Hepatocyte (in vitro differentiated cells): ENCODE results near the gene ZNF865. TPM values are rescaled to one million over a fixed set of nuclear protein-coding genes. Genes with fewer than 3 reads are reported as not detected.
A peak's percentile ranks its signal among the peaks of the same experiment; 100 is the strongest.

Source experiments
- DNase-seq: peaks from one replicate; pipeline ENCODE4 v3.0.0-alpha.2; 2016; ENCODE audit warnings: low spot score
- H2AFZ ChIP-seq: fragments of 200-600 bp; sonication (generic); 2 replicates; pipeline ENCODE4 v1.6.0; 2016; ENCODE audit warnings: antibody characterized with exemption, mild to moderate bottlenecking
- H3K27ac ChIP-seq: fragments of 200-600 bp; sonication (generic); 2 replicates; pipeline ENCODE4 v1.5.1; 2016; ENCODE audit warnings: mild to moderate bottlenecking
- H3K27me3 ChIP-seq: fragments of 200-600 bp; sonication (generic); 2 replicates; pipeline ENCODE4 v1.6.1; 2016
- H3K36me3 ChIP-seq: fragments of 200-600 bp; sonication (generic); replicated peaks from 2 replicates; pipeline ENCODE4 v1.5.1; 2016; ENCODE audit warnings: low read depth; ENCODE audit not compliant: insufficient read depth
- H3K4me1 ChIP-seq: fragments of 200-600 bp; sonication (generic); 2 replicates; pipeline ENCODE4 v1.5.1; 2016; ENCODE audit warnings: mild to moderate bottlenecking, moderate library complexity; ENCODE audit not compliant: insufficient read depth
- H3K4me2 ChIP-seq: fragments of 200-600 bp; sonication (generic); 2 replicates; pipeline ENCODE4 v1.6.0; 2016
- H3K4me3 ChIP-seq: fragments of 200-600 bp; sonication (generic); 2 replicates; pipeline ENCODE4 v1.5.1; 2016; ENCODE audit warnings: mild to moderate bottlenecking
- H3K79me2 ChIP-seq: fragments of 200-600 bp; sonication (generic); 2 replicates; pipeline ENCODE4 v1.6.0; 2017; ENCODE audit warnings: mild to moderate bottlenecking
- H3K9me2 ChIP-seq: fragments of 200-600 bp; sonication (generic); replicated peaks from 2 replicates; pipeline ENCODE4 v1.6.0; 2017; ENCODE audit warnings: mild to moderate bottlenecking; ENCODE audit not compliant: insufficient read depth
- H3K9me3 ChIP-seq: fragments of 200-600 bp; sonication (generic); 2 replicates; pipeline ENCODE4 v1.5.1; 2016; ENCODE audit warnings: low read depth, mild to moderate bottlenecking
- H4K20me1 ChIP-seq: fragments of 200-600 bp; sonication (generic); 2 replicates; pipeline ENCODE4 v1.6.0; 2016; ENCODE audit warnings: mild to moderate bottlenecking; ENCODE audit not compliant: insufficient read depth, poor library complexity, severe bottlenecking
- EZH2 ChIP-seq: fragments of 200-600 bp; sonication (generic); IDR thresholded peaks from 2 replicates; pipeline ENCODE4 v1.6.1; 2016; ENCODE audit warnings: antibody characterized with exemption, mild to moderate bottlenecking, borderline replicate concordance
- EZH2phosphoT487 ChIP-seq: fragments of 200-600 bp; sonication (generic); IDR thresholded peaks from one replicate; pipeline ENCODE4 v1.6.1; 2018; ENCODE audit warnings: antibody characterized with exemption, mild to moderate bottlenecking, low read depth, moderate library complexity; ENCODE audit not compliant: unreplicated experiment, severe bottlenecking
- WGBS: methylation state at CpG from one replicate; pipeline ENCODE4 v1.1.6; 2016; ENCODE audit warnings: low lambda C conversion rate; ENCODE audit errors: missing lambda C conversion rate; 5-methylcytosine and 5-hydroxymethylcytosine counted together
- polyA plus RNA-seq: library from polyadenylated mRNA; unstranded; fragments of >200 nt; fragmentation: Nextera tagmentation; extraction: Ambion mirVana; gene quantifications from 2 replicates; pipeline ENCODE4 v1.2.1, GENCODE V29; 2016
- total RNA-seq: library from RNA; depleted of rRNA; stranded (reverse); fragments of >200 nt; gene quantifications from 2 replicates; pipeline ENCODE4 v1.2.3, GENCODE V29; 2014
- TF ChIP-seq, protein P1 (sequence below): fragments of 200-600 bp; sonication (generic); IDR thresholded peaks from 2 replicates; pipeline ENCODE4 v1.5.1; 2016; ENCODE audit warnings: antibody characterized with exemption, mild to moderate bottlenecking; ENCODE audit not compliant: poor library complexity

Gene ZNF865
- total and polyA plus RNA-seq, 2 experiments from 2014 or later, result 1.7 to 3.0 TPM

DNA sequence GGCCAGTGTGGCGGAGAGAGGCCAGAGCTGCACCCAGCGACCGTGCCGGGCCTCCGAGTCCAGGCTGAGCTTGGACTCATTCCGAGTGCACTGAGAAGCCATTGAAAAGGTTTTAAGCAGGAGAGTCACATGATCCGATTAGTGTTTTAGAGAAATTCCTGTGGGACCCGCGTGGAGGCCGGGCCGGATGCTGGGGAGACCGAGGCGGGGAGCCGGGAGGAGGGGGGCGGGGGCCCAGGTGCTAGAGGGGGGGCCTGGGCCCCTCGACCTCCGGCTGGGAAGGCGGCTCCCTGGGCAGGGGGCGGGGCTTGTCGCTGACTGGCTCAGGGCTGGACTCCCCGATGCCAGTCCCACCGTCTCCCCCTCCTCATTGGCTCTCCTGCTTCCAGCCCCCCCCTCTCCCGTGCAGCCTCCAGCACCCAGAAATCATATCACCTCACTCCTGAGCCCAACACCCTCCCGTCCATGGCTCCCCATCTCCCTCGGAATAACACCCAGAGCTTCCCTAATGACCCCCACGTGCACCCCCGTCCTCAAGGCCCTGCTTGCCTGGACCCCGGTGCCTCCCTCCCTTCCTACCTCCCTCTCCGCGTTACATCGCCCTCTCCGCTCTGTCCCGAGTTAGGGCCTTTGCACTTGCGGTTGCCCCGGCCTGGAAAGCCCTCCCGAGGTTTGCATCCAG, 19.6 kb upstream of the ZNF865 start:
- peaks cover 13% of the 10 kb centered on the region for H3K4me1 ChIP-seq
- H3K9me3 ChIP-seq, result no peaks in the 10 kb centered on the region
- H2AFZ ChIP-seq, result peak overlapping the region; percentile 66
- H3K79me2 ChIP-seq, result peaks cover 6% of the 10 kb centered on the region
- no peaks in the 10 kb centered on the region for H3K9me2 ChIP-seq
- no peaks in the 10 kb centered on the region for H3K27me3 ChIP-seq
- DNase-seq, result peak; percentile 93
- peak overlapping the region; percentile 85 for H3K27ac ChIP-seq
- WGBS, result 5% methylated on average over 25 of the region's 36 CpGs
- H4K20me1 ChIP-seq, result no peaks in the 10 kb centered on the region
- TF ChIP-seq, protein P1, sequence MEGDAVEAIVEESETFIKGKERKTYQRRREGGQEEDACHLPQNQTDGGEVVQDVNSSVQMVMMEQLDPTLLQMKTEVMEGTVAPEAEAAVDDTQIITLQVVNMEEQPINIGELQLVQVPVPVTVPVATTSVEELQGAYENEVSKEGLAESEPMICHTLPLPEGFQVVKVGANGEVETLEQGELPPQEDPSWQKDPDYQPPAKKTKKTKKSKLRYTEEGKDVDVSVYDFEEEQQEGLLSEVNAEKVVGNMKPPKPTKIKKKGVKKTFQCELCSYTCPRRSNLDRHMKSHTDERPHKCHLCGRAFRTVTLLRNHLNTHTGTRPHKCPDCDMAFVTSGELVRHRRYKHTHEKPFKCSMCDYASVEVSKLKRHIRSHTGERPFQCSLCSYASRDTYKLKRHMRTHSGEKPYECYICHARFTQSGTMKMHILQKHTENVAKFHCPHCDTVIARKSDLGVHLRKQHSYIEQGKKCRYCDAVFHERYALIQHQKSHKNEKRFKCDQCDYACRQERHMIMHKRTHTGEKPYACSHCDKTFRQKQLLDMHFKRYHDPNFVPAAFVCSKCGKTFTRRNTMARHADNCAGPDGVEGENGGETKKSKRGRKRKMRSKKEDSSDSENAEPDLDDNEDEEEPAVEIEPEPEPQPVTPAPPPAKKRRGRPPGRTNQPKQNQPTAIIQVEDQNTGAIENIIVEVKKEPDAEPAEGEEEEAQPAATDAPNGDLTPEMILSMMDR, result no peak
- TF ChIP-seq EZH2phosphoT487, result no peak
- no peaks in the 10 kb centered on the region for H3K36me3 ChIP-seq
- H3K4me2 ChIP-seq, result peak overlapping the region; percentile 75
- H3K4me3 ChIP-seq, result peak overlapping the region; percentile 23

DNA sequence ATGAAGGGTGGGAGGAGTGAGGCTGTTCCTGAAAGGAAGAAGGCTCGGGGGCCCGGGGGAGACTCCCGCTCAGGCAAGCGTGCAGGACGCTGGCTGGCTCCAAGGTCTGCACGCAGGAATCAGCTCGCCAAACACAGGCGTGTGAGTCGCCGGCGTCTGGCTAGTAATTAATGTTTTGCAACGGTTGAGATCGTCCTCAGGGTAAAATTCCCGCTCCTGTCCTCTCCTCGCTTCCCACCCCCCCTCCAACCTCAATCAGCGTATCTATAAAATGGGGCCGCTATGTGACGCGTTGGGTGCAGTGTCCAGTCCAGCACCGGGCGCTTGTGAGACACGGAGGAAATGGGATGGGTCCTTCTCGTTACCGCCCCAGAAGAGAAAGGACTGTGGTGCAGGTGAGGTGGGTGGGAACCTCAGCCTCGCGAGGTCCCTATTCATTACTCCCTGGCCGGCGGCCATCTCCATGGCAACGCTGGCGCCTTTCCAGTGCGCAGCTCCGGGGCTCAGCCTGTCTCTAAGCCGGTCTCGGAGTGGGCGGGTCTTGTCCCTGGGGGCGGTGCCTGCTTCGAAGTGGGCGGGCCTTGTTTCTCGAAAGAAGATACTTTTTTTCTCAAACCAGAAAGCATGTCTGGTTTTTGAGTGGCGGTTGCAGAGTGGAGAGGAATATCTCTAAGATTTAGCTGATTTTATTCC, 18.3 kb upstream of the ZNF865 start:
- peaks cover 7% of the 10 kb centered on the region for H3K4me1 ChIP-seq

DNA sequence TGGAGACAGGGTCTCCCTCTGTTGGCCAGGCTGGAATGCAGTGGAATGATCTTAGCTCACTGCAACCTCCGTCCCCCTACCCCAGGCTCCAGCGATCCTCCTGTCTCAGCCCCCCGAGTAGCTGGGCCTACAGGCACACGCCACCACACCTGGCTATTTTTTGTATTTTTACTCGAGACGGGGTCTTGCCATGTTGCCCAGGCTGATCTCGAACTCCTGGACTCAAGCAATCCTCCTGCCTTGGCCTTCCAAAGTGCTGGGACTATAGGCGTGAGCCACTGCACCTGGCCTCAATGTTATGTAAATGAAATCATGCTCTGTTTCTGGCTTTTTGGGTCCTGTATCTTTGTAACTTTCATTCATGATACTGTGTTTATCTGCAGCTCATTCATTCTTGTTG, 16.7 kb upstream of the ZNF865 start:
- no peaks in the 10 kb centered on the region for H3K27me3 ChIP-seq
- no peaks in the 10 kb centered on the region for H3K9me3 ChIP-seq
- no peak for TF ChIP-seq EZH2
- no peak for TF ChIP-seq EZH2phosphoT487
- TF ChIP-seq, protein P1, result no peak
- no peak overlapping the region for H3K4me2 ChIP-seq
- H3K36me3 ChIP-seq, result no peaks in the 10 kb centered on the region
- no peaks in the 10 kb centered on the region for H3K9me2 ChIP-seq
- H2AFZ ChIP-seq, result no peak overlapping the region
- H3K4me1 ChIP-seq, result peaks cover 7% of the 10 kb centered on the region
- no peaks in the 10 kb centered on the region for H3K79me2 ChIP-seq
- no peak for DNase-seq
- no peak overlapping the region for H3K4me3 ChIP-seq
- 95% methylated on average over 8 of the region's 8 CpGs for WGBS
- H4K20me1 ChIP-seq, result no peaks in the 10 kb centered on the region
- no peak overlapping the region for H3K27ac ChIP-seq

More for the DNA sequence above, 18.3 kb upstream of the ZNF865 start:
- DNase-seq, result peak; percentile 98
- peak overlapping the region; percentile 75 for H3K4me2 ChIP-seq
- WGBS, result under 1% methylated on average over 38 of the region's 40 CpGs
- TF ChIP-seq, protein P1, result no peak
- TF ChIP-seq EZH2phosphoT487 (no peak), EZH2 (no peak)
- no peaks in the 10 kb centered on the region for H3K79me2 ChIP-seq
- no peaks in the 10 kb centered on the region for H4K20me1 ChIP-seq
- no peak overlapping the region for H3K4me3 ChIP-seq
- no peaks in the 10 kb centered on the region for H3K9me2 ChIP-seq
- peak overlapping the region; percentile 2 for H2AFZ ChIP-seq
- H3K27me3 ChIP-seq, result no peaks in the 10 kb centered on the region
- no peaks in the 10 kb centered on the region for H3K9me3 ChIP-seq
- H3K36me3 ChIP-seq, result no peaks in the 10 kb centered on the region
- H3K27ac ChIP-seq, result peak overlapping the region; percentile 85
